Measurements from ENCODE around the gene MIER3. TPM values are rescaled to one million over a fixed set of nuclear protein-coding genes. Genes with fewer than 3 reads are reported as not detected.

Gene MIER3
- total RNA-seq, 4 donors from 2014 or later: 10.7 to 15.9 (median 14.9) TPM

- Histone ChIP-seq H3K4me3 (no peak overlapping the region), H3K27me3 (peaks cover 19% of the 10 kb centered on the region), H3K9me3 (no peaks in the 10 kb centered on the region), H3K36me3 (no peaks in the 10 kb centered on the region), H3K4me1 (no peaks in the 10 kb centered on the region), H3K27ac (no peak overlapping the region)
- TF ChIP-seq CTCF (IDR thresholded peaks at IDR 0.05) (no peak), POLR2AphosphoS5 (IDR thresholded peaks at IDR 0.05) (no peak), EP300 (IDR thresholded peaks at IDR 0.05) (no peak), POLR2A (IDR thresholded peaks at IDR 0.05) (no peak)
- 87% methylated on average over 6 of the region's 6 CpGs for WGBS
- DNase-seq (ENCODE audit: low spot score in 2 of 2): no peak
Observed at GRCh38 chr5:56961746-56962145, 9.8 kb upstream of the MIER3 start.

GRCh38 chr5:56959326-56959725, 7.4 kb upstream of the MIER3 start:
- Histone ChIP-seq H3K9me3 (no peaks in the 10 kb centered on the region), H3K27ac (no peak overlapping the region), H3K4me3 (no peak overlapping the region), H3K27me3 (peaks cover 15% of the 10 kb centered on the region), H3K36me3 (no peaks in the 10 kb centered on the region), H3K4me1 (no peaks in the 10 kb centered on the region)
- 71% methylated on average over 4 of the region's 4 CpGs for WGBS
- DNase-seq (ENCODE audit: low spot score in 2 of 2): no peak
- TF ChIP-seq POLR2AphosphoS5 (IDR thresholded peaks at IDR 0.05) (no peak), POLR2A (IDR thresholded peaks at IDR 0.05) (no peak), EP300 (IDR thresholded peaks at IDR 0.05) (no peak), CTCF (IDR thresholded peaks at IDR 0.05) (no peak)

GRCh38 chr5:56958595-56958994, 6.7 kb upstream of the MIER3 start:
- no peak for TF ChIP-seq CTCF (IDR thresholded peaks at IDR 0.05)
- no peak for TF ChIP-seq EP300 (IDR thresholded peaks at IDR 0.05)
- Histone ChIP-seq H3K36me3 (no peaks in the 10 kb centered on the region), H3K27ac (no peak overlapping the region), H3K4me3 (no peak overlapping the region), H3K27me3 (peaks cover 15% of the 10 kb centered on the region), H3K4me1 (no peaks in the 10 kb centered on the region), H3K9me3 (no peaks in the 10 kb centered on the region)
- 90% methylated on average over 2 of the region's 2 CpGs for WGBS
- DNase-seq (ENCODE audit: low spot score in 2 of 2): no peak

- Histone ChIP-seq H3K36me3 (no peaks in the 10 kb centered on the region), H3K27me3 (peaks cover 4% of the 10 kb centered on the region), H3K9me3 (no peaks in the 10 kb centered on the region), H3K27ac (no peak overlapping the region), H3K4me1 (peaks cover 20% of the 10 kb centered on the region), H3K4me3 (no peak overlapping the region)
- no peak for DNase-seq (ENCODE audit: low spot score in 2 of 2)
- no peak for TF ChIP-seq POLR2AphosphoS5 (IDR thresholded peaks at IDR 0.05)
- TF ChIP-seq POLR2A (IDR thresholded peaks at IDR 0.05): no peak
- no peak for TF ChIP-seq CTCF (IDR thresholded peaks at IDR 0.05)
- TF ChIP-seq EP300 (IDR thresholded peaks at IDR 0.05): no peak
- WGBS: 96% methylated on average over 1 of the region's 1 CpG
Observed at GRCh38 chr5:56954262-56954661, 2.3 kb upstream of the MIER3 start.

- H3K4me1 ChIP-seq: peaks cover 20% of the 10 kb centered on the region
- no peaks in the 10 kb centered on the region for H3K9me3 ChIP-seq
- H3K4me3 ChIP-seq: peak overlapping the region; percentile 71
- under 1% methylated on average over 31 of the region's 85 CpGs for WGBS
- DNase-seq (ENCODE audit: low spot score in 2 of 2): peak in 1 of 2 donors; percentile 71
- H3K27me3 ChIP-seq: no peaks in the 10 kb centered on the region
- H3K36me3 ChIP-seq: no peaks in the 10 kb centered on the region
- TF ChIP-seq POLR2AphosphoS5 (IDR thresholded peaks at IDR 0.05) (no peak), CTCF (IDR thresholded peaks at IDR 0.05) (no peak), POLR2A (IDR thresholded peaks at IDR 0.05) (no peak), EP300 (IDR thresholded peaks at IDR 0.05) (no peak)
- H3K27ac ChIP-seq: peak overlapping the region; percentile 90
Observed at GRCh38 chr5:56951126-56951945, 587 bp downstream of the MIER3 start.
